ENCODE data around the gene PTRH1.

GRCh38 chr9:127690735-127691134 lies 24.7 kb downstream of the PTRH1 start:
- TF ChIP-seq CTCF (IDR thresholded peaks at IDR 0.05; ENCODE audit: low read length) (no peak), EZH2 (IDR thresholded peaks at IDR 0.05; ENCODE audit: borderline replicate concordance, low read length) (no peak)

Data from OCI-LY1 (cell line).